ENCODE measurements around the gene KRT27. TPM values are rescaled to one million over a fixed set of nuclear protein-coding genes. Genes with fewer than 3 reads are reported as not detected.

The KRT27 gene
- total RNA-seq, 1 donor from 2014 or later = not detected

GRCh38 chr17:40825599-40825998 lies 43.2 kb upstream of the KRT27 start:
- H3K27me3 Mint-ChIP-seq (ENCODE audit: unreplicated experiment) = peaks cover 3% of the 10 kb centered on the region
- no peak overlapping the region for H3K27ac Mint-ChIP-seq (ENCODE audit: unreplicated experiment)
- no peak for TF ChIP-seq CTCF (IDR thresholded peaks at IDR 0.05; ENCODE audit: unreplicated experiment)
- H3K9me3 Mint-ChIP-seq (ENCODE audit: unreplicated experiment) = no peaks in the 10 kb centered on the region
- no peak for DNase-seq (ENCODE audit: low spot score)
- no peak overlapping the region for H3K4me3 Mint-ChIP-seq (ENCODE audit: unreplicated experiment)
- peaks cover 18% of the 10 kb centered on the region for H3K4me1 Mint-ChIP-seq (ENCODE audit: unreplicated experiment)
- H3K36me3 Mint-ChIP-seq (ENCODE audit: low read depth, unreplicated experiment) = peaks cover 9% of the 10 kb centered on the region

- no peaks in the 10 kb centered on the region for H3K9me3 Mint-ChIP-seq (ENCODE audit: unreplicated experiment)
- H3K4me3 Mint-ChIP-seq (ENCODE audit: unreplicated experiment) = no peak overlapping the region
- peaks cover 3% of the 10 kb centered on the region for H3K27me3 Mint-ChIP-seq (ENCODE audit: unreplicated experiment)
- TF ChIP-seq CTCF (IDR thresholded peaks at IDR 0.05; ENCODE audit: unreplicated experiment) = no peak
- H3K4me1 Mint-ChIP-seq (ENCODE audit: unreplicated experiment) = peaks cover 31% of the 10 kb centered on the region
- no peak overlapping the region for H3K27ac Mint-ChIP-seq (ENCODE audit: unreplicated experiment)
- DNase-seq (ENCODE audit: low spot score) = no peak
- peaks cover 9% of the 10 kb centered on the region for H3K36me3 Mint-ChIP-seq (ENCODE audit: low read depth, unreplicated experiment)
These were observed 41.9 kb upstream of the KRT27 start for GRCh38 chr17:40824015-40824832.

- Mint-ChIP-seq H3K4me1 (ENCODE audit: unreplicated experiment) (peaks cover 25% of the 10 kb centered on the region), H3K36me3 (ENCODE audit: low read depth, unreplicated experiment) (peaks cover 14% of the 10 kb centered on the region), H3K9me3 (ENCODE audit: unreplicated experiment) (no peaks in the 10 kb centered on the region), H3K4me3 (ENCODE audit: unreplicated experiment) (peak within 1 kb of the TSS; percentile 38), H3K27ac (ENCODE audit: unreplicated experiment) (no peak within 1 kb of the TSS), H3K27me3 (ENCODE audit: unreplicated experiment) (peaks cover 3% of the 10 kb centered on the region)
- TF ChIP-seq CTCF (IDR thresholded peaks at IDR 0.05; ENCODE audit: unreplicated experiment) = no peak
- DNase-seq (ENCODE audit: low spot score) = no peak
These were observed 39.9 kb upstream of the KRT27 start, which contains the start of gene KRT10 for GRCh38 chr17:40822132-40822812. KRT10 (minus strand) TSS chr17:40822614; CDS start chr17:40822585, 29 bp downstream.

GRCh38 chr17:40821536-40821935 lies 39.2 kb upstream of the KRT27 start:
- TF ChIP-seq CTCF (IDR thresholded peaks at IDR 0.05; ENCODE audit: unreplicated experiment) = no peak
- Mint-ChIP-seq H3K4me1 (ENCODE audit: unreplicated experiment) (peaks cover 30% of the 10 kb centered on the region), H3K9me3 (ENCODE audit: unreplicated experiment) (no peaks in the 10 kb centered on the region), H3K36me3 (ENCODE audit: low read depth, unreplicated experiment) (peaks cover 19% of the 10 kb centered on the region), H3K27ac (ENCODE audit: unreplicated experiment) (no peak overlapping the region), H3K4me3 (ENCODE audit: unreplicated experiment) (no peak overlapping the region), H3K27me3 (ENCODE audit: unreplicated experiment) (peaks cover 2% of the 10 kb centered on the region)
- DNase-seq (ENCODE audit: low spot score) = no peak

Data from endothelial cell (in vitro differentiated cells).